VCaP (cell line): ENCODE data around the gene ARL6.

Source experiments
- H3K27ac ChIP-seq: fragments of 450-650 bp; 2 replicates; pipeline ENCODE4 v1.5.1; 2017
- TF ChIP-seq, protein P1 (sequence below): fragments of 450-650 bp; conservative IDR thresholded peaks from 2 replicates; pipeline ENCODE4 v1.5.1; 2017; ENCODE audit warnings: mild to moderate bottlenecking, moderate library complexity

The ARL6 gene

DNA sequence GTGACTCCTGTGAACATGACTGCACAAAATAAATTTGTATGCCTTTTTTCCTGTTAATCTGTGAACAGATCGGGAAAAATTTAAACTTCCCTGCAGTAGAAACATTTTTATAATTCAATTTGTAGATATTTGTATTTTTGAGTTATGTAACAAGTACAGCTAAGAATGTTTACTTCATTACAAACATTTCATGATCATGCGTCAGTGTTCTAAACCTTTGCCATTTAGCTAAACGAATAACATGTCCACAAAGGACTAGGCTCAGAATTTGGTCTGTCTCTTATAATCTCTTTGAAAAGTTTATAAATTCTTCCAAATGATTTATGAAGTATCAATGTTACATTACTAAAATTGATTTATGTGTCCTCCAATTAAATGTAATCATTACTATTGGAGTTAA, 39.9 kb downstream of the ARL6 start:
- no peak overlapping the region for H3K27ac ChIP-seq
- TF ChIP-seq, protein P1, sequence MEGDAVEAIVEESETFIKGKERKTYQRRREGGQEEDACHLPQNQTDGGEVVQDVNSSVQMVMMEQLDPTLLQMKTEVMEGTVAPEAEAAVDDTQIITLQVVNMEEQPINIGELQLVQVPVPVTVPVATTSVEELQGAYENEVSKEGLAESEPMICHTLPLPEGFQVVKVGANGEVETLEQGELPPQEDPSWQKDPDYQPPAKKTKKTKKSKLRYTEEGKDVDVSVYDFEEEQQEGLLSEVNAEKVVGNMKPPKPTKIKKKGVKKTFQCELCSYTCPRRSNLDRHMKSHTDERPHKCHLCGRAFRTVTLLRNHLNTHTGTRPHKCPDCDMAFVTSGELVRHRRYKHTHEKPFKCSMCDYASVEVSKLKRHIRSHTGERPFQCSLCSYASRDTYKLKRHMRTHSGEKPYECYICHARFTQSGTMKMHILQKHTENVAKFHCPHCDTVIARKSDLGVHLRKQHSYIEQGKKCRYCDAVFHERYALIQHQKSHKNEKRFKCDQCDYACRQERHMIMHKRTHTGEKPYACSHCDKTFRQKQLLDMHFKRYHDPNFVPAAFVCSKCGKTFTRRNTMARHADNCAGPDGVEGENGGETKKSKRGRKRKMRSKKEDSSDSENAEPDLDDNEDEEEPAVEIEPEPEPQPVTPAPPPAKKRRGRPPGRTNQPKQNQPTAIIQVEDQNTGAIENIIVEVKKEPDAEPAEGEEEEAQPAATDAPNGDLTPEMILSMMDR = no peak

DNA sequence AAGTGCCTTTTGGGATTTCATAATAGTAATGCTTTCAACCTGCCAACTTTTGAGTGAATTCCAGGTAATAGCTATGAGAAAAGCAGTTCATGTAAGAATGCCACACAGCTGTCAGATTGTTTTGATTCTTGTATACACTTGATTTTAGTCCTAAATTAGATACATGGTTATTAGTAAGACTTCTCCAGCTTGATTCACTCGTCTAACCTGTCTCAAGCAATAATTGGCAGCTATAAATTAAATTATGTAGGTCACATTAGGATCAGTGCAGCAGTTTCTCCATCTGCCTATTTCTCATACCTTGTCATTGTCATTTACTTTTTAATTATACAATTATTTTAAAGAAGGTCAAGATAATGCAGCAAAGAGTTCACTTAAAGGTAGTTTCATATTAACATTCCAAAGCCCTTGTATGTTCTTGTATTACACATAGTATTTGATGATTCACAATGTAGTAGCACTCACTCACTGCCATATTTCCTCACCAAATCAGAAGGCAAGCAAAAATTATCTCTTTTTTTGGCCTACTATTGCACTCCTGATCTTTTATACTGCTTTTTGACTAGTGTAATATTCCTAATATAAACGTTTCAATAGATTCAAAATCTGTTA, 46.3 kb downstream of the ARL6 start:
- H3K27ac ChIP-seq = no peak overlapping the region
- TF ChIP-seq, protein P1 = no peak

DNA sequence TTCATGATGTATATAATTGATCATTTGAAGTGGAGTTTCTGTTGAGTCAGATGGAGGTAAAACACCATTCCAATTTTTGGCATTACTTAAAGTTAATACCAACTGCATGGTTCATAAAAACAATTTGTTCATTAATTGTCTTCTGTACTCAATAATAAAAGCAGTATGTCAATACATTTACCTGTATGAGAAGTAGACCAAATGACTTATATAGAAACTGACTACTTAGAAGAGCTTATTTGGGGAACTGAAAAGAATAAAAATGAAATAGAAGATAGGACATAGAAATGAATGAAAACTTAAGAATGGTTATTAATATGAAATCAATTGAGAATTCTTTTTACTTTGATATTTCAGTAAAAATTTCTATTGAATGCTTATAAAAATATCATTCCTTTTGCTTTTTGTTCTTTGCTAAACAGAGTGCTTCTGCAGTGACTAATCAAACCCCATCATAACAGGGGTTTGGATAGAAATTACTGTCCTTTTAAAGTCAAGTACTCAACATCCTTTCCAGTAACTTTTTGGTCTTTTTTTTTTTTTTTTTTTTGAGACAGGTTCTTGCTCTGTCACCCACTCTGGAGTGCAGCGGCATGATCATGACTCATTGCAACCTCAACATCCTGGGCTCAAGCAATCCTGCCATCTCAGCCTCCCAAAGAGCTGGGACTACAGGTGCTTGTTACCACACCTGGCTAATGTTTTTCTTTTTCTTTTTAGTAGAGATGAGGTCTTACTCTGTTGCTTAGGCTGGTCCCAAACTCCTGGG, 50.8 kb downstream of the ARL6 start:
- TF ChIP-seq, protein P1 = no peak
- no peak overlapping the region for H3K27ac ChIP-seq

DNA sequence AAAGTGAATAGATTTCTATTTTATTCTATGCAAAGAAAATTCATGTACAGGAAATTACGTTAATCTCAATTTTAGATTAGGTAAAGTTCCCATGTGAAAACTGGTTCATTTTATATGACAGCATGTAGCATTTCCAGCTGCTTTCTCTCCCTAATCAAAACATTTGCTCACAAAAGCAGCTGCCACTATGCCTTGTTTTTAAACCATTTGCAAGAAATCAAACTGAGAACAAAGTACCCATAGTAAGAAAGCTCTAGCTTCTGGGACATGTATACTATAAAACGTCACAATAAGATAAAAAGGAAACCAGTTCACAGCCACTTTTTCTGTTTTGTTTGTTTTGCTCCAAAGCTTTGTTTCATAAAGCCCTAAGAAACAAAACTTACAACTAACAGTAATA, 52.3 kb downstream of the ARL6 start:
- TF ChIP-seq, protein P1 = no peak
- no peak overlapping the region for H3K27ac ChIP-seq

DNA sequence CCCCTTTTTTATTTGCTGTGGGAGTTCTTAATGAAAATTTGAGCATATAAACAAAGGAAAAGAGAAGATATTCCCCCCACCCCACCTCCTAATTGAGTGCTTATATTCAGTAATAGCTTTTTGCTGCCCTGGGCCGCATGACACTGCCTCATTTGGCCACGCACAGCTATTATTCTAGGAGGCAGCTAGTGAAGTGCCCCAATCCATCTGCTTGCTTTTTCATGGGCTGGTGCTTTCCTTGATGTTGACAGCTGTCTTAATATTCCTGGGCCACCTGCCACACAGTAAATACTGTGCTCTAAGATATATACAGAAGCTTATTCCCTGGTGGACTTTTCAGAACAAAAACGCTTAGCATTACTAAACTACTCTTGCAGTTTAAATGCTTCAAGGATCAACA, 53.4 kb downstream of the ARL6 start:
- no peak overlapping the region for H3K27ac ChIP-seq
- TF ChIP-seq, protein P1 = no peak

DNA sequence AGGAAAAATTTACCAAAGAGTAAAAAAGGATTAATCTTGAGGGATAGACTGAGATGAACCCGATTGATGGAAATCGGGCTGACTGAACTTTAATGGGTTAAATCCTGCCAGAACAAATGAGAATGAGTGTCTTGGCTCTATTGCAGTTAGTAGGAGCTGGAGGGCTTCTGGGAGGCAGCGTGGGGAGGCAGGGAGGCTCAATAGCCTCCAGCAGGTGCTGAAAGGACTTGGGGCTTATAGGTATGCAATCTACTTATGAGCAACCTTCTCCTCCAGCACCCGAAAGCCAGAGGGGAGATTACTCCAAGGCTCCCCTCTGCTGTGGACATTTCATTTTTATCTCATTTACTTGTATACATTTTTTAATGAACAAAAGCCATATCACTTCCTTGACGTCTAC, 56.2 kb downstream of the ARL6 start:
- TF ChIP-seq, protein P1 = no peak
- no peak overlapping the region for H3K27ac ChIP-seq

DNA sequence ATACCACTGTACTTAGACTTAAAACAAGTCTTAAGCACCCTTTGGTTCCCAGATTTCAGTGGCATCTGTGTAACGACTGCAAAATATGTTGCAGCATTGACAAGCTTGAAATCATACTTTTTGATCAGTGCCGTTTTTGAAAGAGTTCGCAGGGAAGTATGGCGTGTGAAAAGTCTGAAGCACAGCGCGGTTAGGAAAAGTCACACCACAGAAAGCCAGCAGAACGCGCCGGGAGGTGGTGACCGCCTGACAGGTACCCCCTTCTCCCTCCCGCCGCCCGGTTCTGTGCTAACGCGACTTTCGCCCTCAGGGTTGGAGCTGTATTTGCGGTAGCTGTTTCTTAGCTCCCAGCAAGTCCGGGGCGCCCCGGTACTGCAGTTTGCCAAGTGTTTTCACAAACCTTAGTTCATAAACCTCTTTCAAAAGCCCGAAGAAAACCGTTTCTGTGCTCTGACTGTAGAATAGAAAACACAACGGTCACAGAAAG, 56.8 kb downstream of the ARL6 start:
- H3K27ac ChIP-seq = peak overlapping the region; percentile 79
- TF ChIP-seq, protein P1 = no peak
